Measurements from ENCODE around the gene PCBD2.
A peak's percentile ranks its signal among the peaks of the same experiment; 100 is the strongest.
"Not testable (repeated sequence)": the region's sequence is repeated elsewhere in the genome, so short reads cannot be mapped to it uniquely, and the experiment has no call there.

PCBD2 gene

GRCh38 chr5:134904610-134905245 lies at the start of gene PCBD2:
Gene PCBD2 (plus strand): TSS chr5:134905131. CDS start chr5:134905140, 9 bp downstream.
- peak; percentile 93 for DNase-seq

GRCh38 chr5:134856465-134856864 lies 48.5 kb upstream of the PCBD2 start:
- not testable (repeated sequence) for DNase-seq

- DNase-seq = no peak
These were observed 47.5 kb upstream of the PCBD2 start for GRCh38 chr5:134857401-134857800.

- no peak for DNase-seq
These were observed 40.2 kb upstream of the PCBD2 start for GRCh38 chr5:134864707-134865106.

GRCh38 chr5:134873494-134873893 lies 31.4 kb upstream of the PCBD2 start:
- peak; percentile 16 for DNase-seq

GRCh38 chr5:134873987-134874830 lies 30.7 kb upstream of the PCBD2 start, which contains the start of gene TXNDC15:
Gene TXNDC15 (plus strand): TSS chr5:134874371. CDS start chr5:134874428, 57 bp downstream.
- peak; percentile 82 for DNase-seq

- DNase-seq = peak; percentile 36
These were observed 29.9 kb upstream of the PCBD2 start for GRCh38 chr5:134874831-134875655.

- DNase-seq = no peak
These were observed 27.8 kb upstream of the PCBD2 start for GRCh38 chr5:134877159-134877558.

GRCh38 chr5:134878403-134878802 lies 26.5 kb upstream of the PCBD2 start:
- DNase-seq = no peak

GRCh38 chr5:134879456-134879855 lies 25.5 kb upstream of the PCBD2 start:
- DNase-seq = no peak

- DNase-seq = not testable (repeated sequence)
These were observed 24.0 kb upstream of the PCBD2 start for GRCh38 chr5:134880937-134881336.

- not testable (repeated sequence) for DNase-seq
These were observed 23.2 kb upstream of the PCBD2 start for GRCh38 chr5:134881711-134882110.

- no peak for DNase-seq
These were observed 17.3 kb upstream of the PCBD2 start for GRCh38 chr5:134887593-134888159.

- DNase-seq = no peak
These were observed 15.6 kb upstream of the PCBD2 start for GRCh38 chr5:134889335-134889734.

- no peak for DNase-seq
These were observed 13.5 kb upstream of the PCBD2 start for GRCh38 chr5:134891473-134891872.

- DNase-seq = no peak
These were observed 12.6 kb upstream of the PCBD2 start for GRCh38 chr5:134892282-134892681.

- no peak for DNase-seq
These were observed 12.0 kb upstream of the PCBD2 start for GRCh38 chr5:134892926-134893325.

GRCh38 chr5:134893748-134894505 lies 11.0 kb upstream of the PCBD2 start:
- no peak for DNase-seq

GRCh38 chr5:134902071-134902801 lies 2.7 kb upstream of the PCBD2 start:
- DNase-seq = no peak

GRCh38 chr5:134905246-134905996 lies 490 bp downstream of the PCBD2 start:
- DNase-seq = peak; percentile 60

- no peak for DNase-seq
These were observed 1.9 kb downstream of the PCBD2 start for GRCh38 chr5:134906811-134907210.

Measured in stimulated activated CD4-positive, alpha-beta T cell treated with anti-CD3 and anti-CD28 coated beads, Interleukin-4, amount 100 ng/mL, for 1 hour (primary cell).